DND-41 (cell line): ENCODE results near the gene GRIA1.

ENCODE experiments used
- ATAC-seq: fragments of 200-7000 bp; cut with Tn5 transposase; 3 replicates; pipeline ENCODE4 v1.9.1; 2021; ENCODE audit warnings: low read depth; ENCODE audit not compliant: insufficient read depth
- DNase-seq: peaks from one replicate; pipeline ENCODE4 v3.0.0-alpha.2; 2020
- H2AFZ ChIP-seq: 2 replicates; pipeline ENCODE4 v1.6.0; 2012; ENCODE audit warnings: low read depth, low read length
- H3K27ac ChIP-seq: 2 replicates; pipeline ENCODE4 v1.5.1; 2012; ENCODE audit warnings: low read length, inconsistent platforms
- H3K27me3 ChIP-seq: fragments of 200-600 bp; sonication (generic); 2 replicates; pipeline ENCODE4 v1.6.0; 2012; ENCODE audit warnings: low read length, mild to moderate bottlenecking, inconsistent platforms; ENCODE audit not compliant: insufficient read depth, poor library complexity
- H3K36me3 ChIP-seq: 2 replicates; pipeline ENCODE4 v1.5.1; 2012; ENCODE audit warnings: low read length, inconsistent platforms; ENCODE audit not compliant: insufficient read depth
- H3K4me1 ChIP-seq: 2 replicates; pipeline ENCODE4 v1.5.1; 2012; ENCODE audit warnings: mild to moderate bottlenecking, low read length; ENCODE audit not compliant: insufficient read depth
- H3K4me2 ChIP-seq: 2 replicates; pipeline ENCODE4 v1.6.0; 2012; ENCODE audit warnings: mild to moderate bottlenecking, moderate library complexity, low read length, inconsistent platforms; ENCODE audit not compliant: insufficient read depth
- H3K4me3 ChIP-seq, 2 experiments: fragments of 200-600 bp in 1 of 2; shearing (Covaris generic) in 1 of 2; 2 replicates each; pipeline ENCODE4 v1.5.1; 2012 to 2016; ENCODE audit warnings: inconsistent platforms in 2 of 2, low read length in 2 of 2, mild to moderate bottlenecking in 2 of 2, low read depth in 1 of 2, moderate library complexity in 1 of 2
- H3K79me2 ChIP-seq: 2 replicates; pipeline ENCODE4 v1.6.0; 2012; ENCODE audit warnings: low read length, inconsistent platforms; ENCODE audit not compliant: insufficient read depth
- H3K9ac ChIP-seq: 2 replicates; pipeline ENCODE4 v1.6.0; 2012; ENCODE audit warnings: low read depth, mild to moderate bottlenecking, inconsistent platforms, low read length, moderate library complexity
- H3K9me3 ChIP-seq: 2 replicates; pipeline ENCODE4 v1.5.1; 2012; ENCODE audit warnings: low read length, moderate library complexity, mild to moderate bottlenecking, inconsistent platforms; ENCODE audit not compliant: insufficient read depth, severe bottlenecking
- H4K20me1 ChIP-seq: 2 replicates; pipeline ENCODE4 v1.6.0; 2012; ENCODE audit warnings: low read length; ENCODE audit not compliant: insufficient read depth
- EZH2 ChIP-seq: IDR thresholded peaks from 3 replicates; pipeline ENCODE4 v1.6.1; 2012; ENCODE audit warnings: borderline replicate concordance, low read depth, mild to moderate bottlenecking, moderate library complexity, low read length, inconsistent platforms; ENCODE audit not compliant: severe bottlenecking
- TF ChIP-seq, protein P1 (sequence below): IDR thresholded peaks from 2 replicates; pipeline ENCODE4 v1.5.1; 2012; ENCODE audit warnings: borderline replicate concordance, low read length, moderate library complexity, mild to moderate bottlenecking; ENCODE audit not compliant: poor library complexity, severe bottlenecking; ENCODE audit errors: extremely low read depth

The GRIA1 gene

DNA sequence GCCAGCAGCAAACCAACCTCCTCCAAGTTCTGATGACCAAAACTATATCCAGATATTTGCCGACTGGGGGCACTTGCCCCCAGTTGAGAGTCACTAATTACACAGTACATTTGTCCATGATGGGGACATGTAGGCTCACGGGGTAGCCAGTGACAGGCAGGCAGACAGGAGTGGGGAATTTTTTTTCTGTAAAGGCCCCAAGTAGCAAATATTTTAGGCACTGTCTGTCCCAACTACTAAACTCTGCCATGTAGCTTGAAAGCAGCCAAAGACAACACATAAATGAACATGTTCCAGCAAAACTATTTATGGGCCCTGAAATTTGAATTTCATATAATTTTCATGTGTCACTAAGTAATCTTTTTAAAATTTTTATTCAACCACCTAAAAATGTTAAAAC lies 80.7 kb downstream of the GRIA1 start:
- Histone ChIP-seq H3K27ac (no peak overlapping the region), H3K9me3 (no peaks in the 10 kb centered on the region), H3K4me2 (no peak overlapping the region), H3K36me3 (no peaks in the 10 kb centered on the region), H3K27me3 (no peaks in the 10 kb centered on the region), H2AFZ (no peak overlapping the region), H3K4me1 (no peaks in the 10 kb centered on the region), H3K4me3 (no peak overlapping the region), H4K20me1 (no peaks in the 10 kb centered on the region), H3K9ac (no peak overlapping the region), H3K79me2 (no peaks in the 10 kb centered on the region)
- no peak for DNase-seq
- TF ChIP-seq, protein P1, sequence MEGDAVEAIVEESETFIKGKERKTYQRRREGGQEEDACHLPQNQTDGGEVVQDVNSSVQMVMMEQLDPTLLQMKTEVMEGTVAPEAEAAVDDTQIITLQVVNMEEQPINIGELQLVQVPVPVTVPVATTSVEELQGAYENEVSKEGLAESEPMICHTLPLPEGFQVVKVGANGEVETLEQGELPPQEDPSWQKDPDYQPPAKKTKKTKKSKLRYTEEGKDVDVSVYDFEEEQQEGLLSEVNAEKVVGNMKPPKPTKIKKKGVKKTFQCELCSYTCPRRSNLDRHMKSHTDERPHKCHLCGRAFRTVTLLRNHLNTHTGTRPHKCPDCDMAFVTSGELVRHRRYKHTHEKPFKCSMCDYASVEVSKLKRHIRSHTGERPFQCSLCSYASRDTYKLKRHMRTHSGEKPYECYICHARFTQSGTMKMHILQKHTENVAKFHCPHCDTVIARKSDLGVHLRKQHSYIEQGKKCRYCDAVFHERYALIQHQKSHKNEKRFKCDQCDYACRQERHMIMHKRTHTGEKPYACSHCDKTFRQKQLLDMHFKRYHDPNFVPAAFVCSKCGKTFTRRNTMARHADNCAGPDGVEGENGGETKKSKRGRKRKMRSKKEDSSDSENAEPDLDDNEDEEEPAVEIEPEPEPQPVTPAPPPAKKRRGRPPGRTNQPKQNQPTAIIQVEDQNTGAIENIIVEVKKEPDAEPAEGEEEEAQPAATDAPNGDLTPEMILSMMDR = no peak
- TF ChIP-seq EZH2 = no peak
- no peak for ATAC-seq

GRCh38 chr5:153572411-153573145 lies 82.1 kb downstream of the GRIA1 start:
- no peak overlapping the region for H3K27ac ChIP-seq
- no peaks in the 10 kb centered on the region for H4K20me1 ChIP-seq
- DNase-seq = no peak
- H3K4me1 ChIP-seq = no peaks in the 10 kb centered on the region
- no peaks in the 10 kb centered on the region for H3K27me3 ChIP-seq
- H3K4me2 ChIP-seq = no peak overlapping the region
- no peak overlapping the region for H3K9ac ChIP-seq
- no peak overlapping the region for H3K4me3 ChIP-seq
- H3K9me3 ChIP-seq = no peaks in the 10 kb centered on the region
- no peak overlapping the region for H2AFZ ChIP-seq
- ATAC-seq = no peak
- no peaks in the 10 kb centered on the region for H3K79me2 ChIP-seq
- no peaks in the 10 kb centered on the region for H3K36me3 ChIP-seq
- TF ChIP-seq, protein P1 = no peak
- no peak for TF ChIP-seq EZH2

GRCh38 chr5:153573326-153574033 lies 83.0 kb downstream of the GRIA1 start:
- Histone ChIP-seq H3K4me3 (no peak overlapping the region), H3K36me3 (no peaks in the 10 kb centered on the region), H3K79me2 (no peaks in the 10 kb centered on the region), H3K27me3 (no peaks in the 10 kb centered on the region), H3K27ac (no peak overlapping the region), H4K20me1 (no peaks in the 10 kb centered on the region), H2AFZ (no peak overlapping the region), H3K4me2 (no peak overlapping the region), H3K9me3 (no peaks in the 10 kb centered on the region), H3K9ac (no peak overlapping the region), H3K4me1 (no peaks in the 10 kb centered on the region)
- no peak for TF ChIP-seq EZH2
- TF ChIP-seq, protein P1 = no peak
- ATAC-seq (no peak), DNase-seq (no peak)
